ENCODE data around the gene SH3BP2. TPM values are rescaled to one million over a fixed set of nuclear protein-coding genes. Genes with fewer than 3 reads are reported as not detected.

The SH3BP2 gene
- total RNA-seq, 1 donor from 2014 or later = 43.2 TPM

DNA sequence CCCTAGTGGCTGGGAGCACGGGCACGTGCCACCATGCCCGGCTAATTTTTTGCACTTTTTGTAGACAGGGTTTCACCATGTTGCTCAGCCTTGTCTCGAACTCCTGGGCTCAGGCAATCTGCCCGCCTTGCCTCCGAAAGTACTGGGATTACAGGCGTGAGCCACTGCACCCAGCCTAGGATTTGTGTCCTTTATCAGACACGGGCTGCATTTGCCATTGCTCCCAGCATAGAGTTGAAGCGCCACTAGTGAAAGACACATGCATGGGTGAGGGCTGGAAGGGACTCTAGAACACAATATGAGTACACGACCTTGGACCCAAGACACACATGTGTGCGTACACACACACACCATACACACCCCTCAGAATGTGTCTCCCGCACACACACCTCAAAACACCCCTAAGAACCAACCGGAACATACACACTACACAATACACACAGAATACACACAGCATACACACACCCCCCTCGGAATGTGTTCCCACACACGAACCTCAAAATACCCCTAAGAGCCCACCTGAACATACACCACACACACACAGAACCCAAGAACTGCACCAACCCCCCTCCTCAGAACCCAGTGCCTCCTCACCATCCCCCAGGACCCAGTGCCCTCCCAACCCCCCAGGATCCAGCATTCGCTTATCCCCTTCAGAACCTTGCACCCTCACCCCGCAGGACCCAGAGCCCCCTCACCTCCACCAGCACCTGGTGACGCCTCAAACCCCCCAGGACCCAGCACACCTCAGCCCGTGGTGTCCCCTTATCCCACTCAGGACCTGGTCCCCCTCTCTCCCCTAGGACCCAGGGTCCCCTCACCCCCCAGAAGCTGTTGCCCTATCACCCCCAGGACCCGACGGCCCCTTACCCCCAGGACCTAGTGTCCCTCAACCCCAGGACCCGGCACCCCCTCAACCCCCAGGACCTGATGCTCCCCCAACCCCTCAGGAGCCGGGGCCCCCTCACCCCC, 37.8 kb upstream of the SH3BP2 start:
- Mint-ChIP-seq H3K4me1 (peaks cover 37% of the 10 kb centered on the region), H3K36me3 (ENCODE audit: low read depth) (peaks cover 22% of the 10 kb centered on the region), H3K9me3 (no peaks in the 10 kb centered on the region), H3K27me3 (no peaks in the 10 kb centered on the region), H3K27ac (peak overlapping the region; percentile 57), H3K4me3 (peak overlapping the region; percentile 81)
- CTCF ChIA-PET = no interaction called here
- POLR2A ChIA-PET = interaction anchor here (0.5 to 3.4 kb wide), 10 partner anchors 9 to 440 kb away, joined by 3 to 40 read pairs (median 6); partner anchors contain the start of genes ADD1 and RNF4
- intact Hi-C loops (cut with micrococcal nuclease) = loop anchor here (5.0 kb wide), 1 partner anchor 162 kb away; no protein-coding TSS in a partner anchor
- ATAC-seq (ENCODE audit: low read depth) = no peak
- TF ChIP-seq, protein P1, sequence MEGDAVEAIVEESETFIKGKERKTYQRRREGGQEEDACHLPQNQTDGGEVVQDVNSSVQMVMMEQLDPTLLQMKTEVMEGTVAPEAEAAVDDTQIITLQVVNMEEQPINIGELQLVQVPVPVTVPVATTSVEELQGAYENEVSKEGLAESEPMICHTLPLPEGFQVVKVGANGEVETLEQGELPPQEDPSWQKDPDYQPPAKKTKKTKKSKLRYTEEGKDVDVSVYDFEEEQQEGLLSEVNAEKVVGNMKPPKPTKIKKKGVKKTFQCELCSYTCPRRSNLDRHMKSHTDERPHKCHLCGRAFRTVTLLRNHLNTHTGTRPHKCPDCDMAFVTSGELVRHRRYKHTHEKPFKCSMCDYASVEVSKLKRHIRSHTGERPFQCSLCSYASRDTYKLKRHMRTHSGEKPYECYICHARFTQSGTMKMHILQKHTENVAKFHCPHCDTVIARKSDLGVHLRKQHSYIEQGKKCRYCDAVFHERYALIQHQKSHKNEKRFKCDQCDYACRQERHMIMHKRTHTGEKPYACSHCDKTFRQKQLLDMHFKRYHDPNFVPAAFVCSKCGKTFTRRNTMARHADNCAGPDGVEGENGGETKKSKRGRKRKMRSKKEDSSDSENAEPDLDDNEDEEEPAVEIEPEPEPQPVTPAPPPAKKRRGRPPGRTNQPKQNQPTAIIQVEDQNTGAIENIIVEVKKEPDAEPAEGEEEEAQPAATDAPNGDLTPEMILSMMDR (IDR thresholded peaks at IDR 0.05) = no peak
- DNase-seq = no peak

DNA sequence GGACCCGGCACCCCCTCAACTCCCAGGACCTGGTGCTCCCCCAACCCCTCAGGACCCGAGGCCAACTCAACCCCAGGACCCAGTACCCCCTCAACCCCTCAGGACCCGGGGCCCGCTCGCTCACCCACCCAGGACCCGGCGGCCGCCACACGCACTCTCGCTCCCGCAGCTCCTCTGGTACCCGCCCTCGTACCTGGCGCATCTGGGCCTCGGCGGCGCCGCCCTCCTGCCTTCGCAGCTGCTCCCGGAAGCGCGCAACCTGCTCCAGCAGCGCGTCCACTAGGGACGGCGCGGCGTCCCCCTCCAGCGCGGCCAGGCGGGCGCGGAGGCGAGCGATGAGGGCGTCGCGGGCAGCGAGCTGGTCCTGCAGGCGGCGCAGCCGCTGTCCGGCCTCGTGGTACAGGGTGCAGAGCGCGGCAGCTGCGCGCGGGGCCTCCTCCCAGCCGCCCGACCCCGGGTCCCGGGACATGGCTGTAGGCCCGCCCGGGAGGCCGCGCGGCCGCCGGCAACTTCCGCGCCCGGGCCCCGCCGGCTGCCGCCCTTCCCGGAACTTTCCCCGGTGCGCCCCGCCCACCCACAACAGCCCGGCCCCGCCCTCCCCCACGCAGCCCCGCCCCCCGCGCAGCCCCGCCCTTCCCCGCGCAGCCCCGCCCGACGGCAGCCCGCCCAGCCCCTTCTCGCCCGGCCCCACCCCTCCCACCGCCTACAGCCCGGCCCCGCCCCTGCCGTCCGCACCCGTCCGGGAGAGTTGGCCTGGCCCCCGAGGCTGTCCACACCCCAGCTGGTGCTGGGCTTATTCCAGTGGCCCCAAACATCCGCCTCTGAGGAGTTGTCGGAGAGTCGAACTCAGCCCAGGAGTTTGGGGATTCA, 36.8 kb upstream of the SH3BP2 start, which contains the start of gene TNIP2:
Gene TNIP2, minus strand, starts transcription at position 516 of the 870 bp plus-strand sequence. Its CDS starts 47 bp downstream, at position 469.
- Mint-ChIP-seq H3K9me3 (no peaks in the 10 kb centered on the region), H3K4me1 (peaks cover 38% of the 10 kb centered on the region), H3K27me3 (no peaks in the 10 kb centered on the region), H3K36me3 (ENCODE audit: low read depth) (peaks cover 16% of the 10 kb centered on the region), H3K4me3 (peak within 1 kb of the TSS; percentile 81), H3K27ac (peak within 1 kb of the TSS; percentile 57)
- ChIA-PET CTCF (interaction anchor here (0.7 kb wide), 1 partner anchor 123 kb away, joined by 4 read pairs; no protein-coding TSS in a partner anchor), POLR2A (interaction anchor here (0.5 to 3.4 kb wide), 11 partner anchors 9 to 441 kb away, joined by 3 to 40 read pairs (median 4); partner anchors contain the start of genes ADD1 and RNF4)
- intact Hi-C loops (cut with micrococcal nuclease) = loop anchor here (1.0 to 5.0 kb wide), 3 partner anchors 10 to 161 kb away; no protein-coding TSS in a partner anchor
- ATAC-seq (ENCODE audit: low read depth) (peak; percentile 86), DNase-seq (peak; percentile 81)
- TF ChIP-seq, protein P1 (IDR thresholded peaks at IDR 0.05) = no peak

DNA sequence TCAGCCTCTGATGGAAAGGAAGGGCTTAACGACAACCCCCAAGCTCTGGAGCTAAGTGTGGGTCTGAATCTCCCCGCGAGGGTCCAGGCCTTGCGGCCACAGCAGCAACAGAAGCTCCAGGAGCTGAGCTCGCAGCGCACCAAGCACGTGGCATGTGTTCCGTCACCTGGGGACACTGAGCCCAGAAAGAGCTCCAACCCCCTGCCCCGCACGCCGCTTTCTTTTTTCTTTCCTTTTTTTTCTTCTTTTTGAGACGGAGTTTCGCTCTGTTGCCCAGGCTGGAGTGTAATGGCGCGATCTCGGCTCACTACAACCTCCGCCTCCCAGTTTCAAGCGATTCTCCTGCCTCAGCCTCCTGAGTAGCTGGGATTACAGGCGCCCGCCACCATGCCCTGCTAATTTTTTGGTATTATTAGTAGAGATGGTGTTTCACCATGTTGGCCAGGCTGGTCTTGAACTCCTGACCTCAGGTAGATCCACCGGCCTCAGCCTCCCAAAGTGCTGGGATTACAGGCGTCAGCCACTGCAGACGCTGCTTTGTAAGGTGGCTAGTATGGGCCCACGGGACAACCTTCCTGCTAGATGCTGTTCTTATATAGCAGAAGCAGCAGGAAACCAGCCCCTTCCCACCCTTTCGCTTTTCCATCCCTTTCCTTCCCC, 36.1 kb upstream of the SH3BP2 start:
- H3K27me3 Mint-ChIP-seq = no peaks in the 10 kb centered on the region
- intact Hi-C loops (cut with micrococcal nuclease) = loop anchor here (1.0 to 5.0 kb wide), 3 partner anchors 11 to 160 kb away; no protein-coding TSS in a partner anchor
- H3K4me1 Mint-ChIP-seq = peaks cover 35% of the 10 kb centered on the region
- no peak for ATAC-seq (ENCODE audit: low read depth)
- peak overlapping the region; percentile 53 for H3K27ac Mint-ChIP-seq
- ChIA-PET CTCF (interaction anchor here (0.7 kb wide), 1 partner anchor 123 kb away, joined by 4 read pairs; no protein-coding TSS in a partner anchor), POLR2A (interaction anchor here (0.8 to 3.4 kb wide), 6 partner anchors 10 to 176 kb away, joined by 3 to 40 read pairs (median 8); partner anchors contain the start of gene ADD1)
- H3K9me3 Mint-ChIP-seq = no peaks in the 10 kb centered on the region
- peaks cover 11% of the 10 kb centered on the region for H3K36me3 Mint-ChIP-seq (ENCODE audit: low read depth)
- DNase-seq = no peak
- TF ChIP-seq, protein P1 (IDR thresholded peaks at IDR 0.05) = no peak
- peak overlapping the region; percentile 78 for H3K4me3 Mint-ChIP-seq

DNA sequence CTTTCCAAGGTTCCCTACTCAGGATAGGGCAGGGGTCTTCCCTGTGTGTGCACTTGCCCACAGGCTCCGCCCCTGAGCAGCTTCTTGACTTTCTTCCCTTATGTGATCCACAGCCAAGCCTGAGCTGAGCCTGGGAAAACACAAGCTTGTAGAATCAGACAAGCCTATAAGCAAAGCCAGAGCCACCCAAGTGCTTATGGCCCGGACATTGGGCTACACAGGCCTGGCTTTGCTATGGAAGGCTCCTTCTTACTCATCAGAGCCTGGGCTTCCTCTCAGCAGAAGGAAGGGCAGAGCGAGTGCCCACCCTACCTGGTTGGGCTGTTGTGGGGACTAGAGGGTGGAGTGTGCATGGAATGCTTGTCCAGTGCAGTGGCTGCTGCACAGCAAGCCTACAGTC, 35.5 kb upstream of the SH3BP2 start:
- intact Hi-C loops (cut with micrococcal nuclease) = loop anchor here (2.0 to 5.0 kb wide), 2 partner anchors 61 to 160 kb away; no protein-coding TSS in a partner anchor
- no peaks in the 10 kb centered on the region for H3K9me3 Mint-ChIP-seq
- TF ChIP-seq, protein P1 (IDR thresholded peaks at IDR 0.05) = no peak
- H3K4me3 Mint-ChIP-seq = peak overlapping the region; percentile 69
- H3K27me3 Mint-ChIP-seq = no peaks in the 10 kb centered on the region
- DNase-seq = no peak
- ChIA-PET CTCF (no interaction called here), POLR2A (interaction anchor here (3.4 kb wide), 1 partner anchor 11 kb away, joined by 40 read pairs; no protein-coding TSS in a partner anchor)
- H3K36me3 Mint-ChIP-seq (ENCODE audit: low read depth) = peaks cover 8% of the 10 kb centered on the region
- peaks cover 36% of the 10 kb centered on the region for H3K4me1 Mint-ChIP-seq
- no peak for ATAC-seq (ENCODE audit: low read depth)
- peak overlapping the region; percentile 24 for H3K27ac Mint-ChIP-seq

Data from activated B cell treated with CpG ODN at 0.5 μM for 24 hours (primary cell).